Body of pancreas (tissue), 4 donors: Measurements from ENCODE around the gene GPANK1. TPM values are rescaled to one million over a fixed set of nuclear protein-coding genes. Genes with fewer than 3 reads are reported as not detected.

Experiments
- ATAC-seq: fragments of 150-250 bp; one replicate; pipeline ENCODE4 v1.9.1; 2016
- DNase-seq, 4 donors: peaks; one replicate each; pipeline ENCODE4 v3.0.0-alpha.2; 2019
- H3K27ac ChIP-seq, 4 donors: fragments of 200-600 bp; sonication (generic); 1 replicate in 3 of 4; 2 replicates in 1 of 4; pipeline versions ENCODE4 v1.5.1 to v1.6.1; 2016 to 2019; ENCODE audit warnings: mild to moderate bottlenecking in 1 of 4, mixed read lengths in 1 of 4, moderate library complexity in 1 of 4
- H3K27me3 ChIP-seq, 2 donors: fragments of 200-600 bp; sonication (generic); one replicate each; pipeline ENCODE4 v1.6.0; 2016; ENCODE audit warnings: mild to moderate bottlenecking in 1 of 2
- H3K36me3 ChIP-seq, 2 donors: fragments of 200-600 bp; sonication (generic); replicated peaks in 1 of 2; 2 replicates each; pipeline ENCODE4 v1.5.1; 2016; ENCODE audit warnings: low read depth in 2 of 2; ENCODE audit not compliant: insufficient read depth in 1 of 2
- H3K4me1 ChIP-seq: fragments of 200-600 bp; sonication (generic); one replicate; pipeline ENCODE4 v1.6.0; 2016
- H3K4me3 ChIP-seq, 2 donors: fragments of 200-600 bp; sonication (generic); 1 replicate in 1 of 2; 2 replicates in 1 of 2; pipeline ENCODE4 v1.5.1; 2016 to 2019
- H3K9me3 ChIP-seq, 3 donors: fragments of 200-600 bp; sonication (generic); 1 replicate in 2 of 3; 2 replicates in 1 of 3; pipeline ENCODE4 v1.5.1; 2016
- POLR2A ChIP-seq, 3 donors: fragments of 450-650 bp; IDR thresholded peaks; one replicate each; pipeline ENCODE4 v1.6.1; 2016; ENCODE audit warnings: antibody characterized with exemption in 3 of 3, mild to moderate bottlenecking in 2 of 3
- WGBS, 2 donors: methylation state at CpG; one replicate each; pipeline ENCODE4 v1.1.5; 2017; 5-methylcytosine and 5-hydroxymethylcytosine counted together
- intact Hi-C: fragments of 100-400 bp; cut with DNase I; formaldehyde crosslinking; loops from one replicate; pipeline ENCODE4 v1.15.1; 2023
- total RNA-seq, 2 donors: library from RNA; depleted of rRNA; stranded (reverse); fragments of >200 nt; gene quantifications; one replicate each; pipeline ENCODE4 v1.1.0, GENCODE V29; 2016
- TF ChIP-seq, protein P1 (sequence below), 7 experiments: fragments of 450-650 bp in 4 of 7; fragments of 200-600 bp in 3 of 7; sonication (generic) in 3 of 7; IDR thresholded peaks; one replicate each; pipeline ENCODE4 v1.5.1; 2016 to 2019; ENCODE audit warnings: antibody characterized with exemption in 7 of 7

GPANK1 gene
- total RNA-seq, 2 donors from 2014 or later, result 8.9 to 10.9 TPM

DNA sequence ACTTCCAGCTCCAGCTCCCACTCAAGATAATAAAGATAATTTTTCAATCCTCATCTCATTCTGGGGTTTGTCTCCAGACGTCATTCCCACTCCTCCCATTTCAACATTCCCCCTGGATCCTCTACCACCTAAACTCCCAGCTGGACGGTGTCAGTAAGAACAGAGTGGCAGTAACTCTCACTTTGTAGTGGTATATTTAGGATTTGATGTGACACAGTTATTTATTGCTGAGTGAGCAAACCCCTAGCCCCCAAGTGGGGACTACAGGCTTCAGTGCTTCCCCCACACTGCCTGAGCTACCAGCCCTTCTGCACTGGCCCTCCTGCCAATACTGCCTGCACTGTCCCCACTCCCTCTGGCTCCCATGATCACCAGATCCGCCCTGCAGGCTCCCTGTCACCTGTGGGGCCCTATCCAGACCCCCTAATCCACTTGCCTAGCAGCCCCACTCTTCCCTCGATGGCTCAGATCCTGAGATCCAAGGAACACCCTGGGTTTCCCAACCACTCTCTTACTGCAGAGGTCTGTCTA is 6.6 kb downstream of the GPANK1 start:
- no peaks in the 10 kb centered on the region for H3K9me3 ChIP-seq
- 72% methylated on average over 4 of the region's 4 CpGs for WGBS, 2 donors
- no peaks in the 10 kb centered on the region for H3K27me3 ChIP-seq
- intact Hi-C loops, result no loop called here
- H3K27ac ChIP-seq, result no peak overlapping the region
- H3K4me1 ChIP-seq, result peaks cover 56% of the 10 kb centered on the region
- TF ChIP-seq POLR2A (IDR thresholded peaks at IDR 0.05), result no peak
- TF ChIP-seq, protein P1, sequence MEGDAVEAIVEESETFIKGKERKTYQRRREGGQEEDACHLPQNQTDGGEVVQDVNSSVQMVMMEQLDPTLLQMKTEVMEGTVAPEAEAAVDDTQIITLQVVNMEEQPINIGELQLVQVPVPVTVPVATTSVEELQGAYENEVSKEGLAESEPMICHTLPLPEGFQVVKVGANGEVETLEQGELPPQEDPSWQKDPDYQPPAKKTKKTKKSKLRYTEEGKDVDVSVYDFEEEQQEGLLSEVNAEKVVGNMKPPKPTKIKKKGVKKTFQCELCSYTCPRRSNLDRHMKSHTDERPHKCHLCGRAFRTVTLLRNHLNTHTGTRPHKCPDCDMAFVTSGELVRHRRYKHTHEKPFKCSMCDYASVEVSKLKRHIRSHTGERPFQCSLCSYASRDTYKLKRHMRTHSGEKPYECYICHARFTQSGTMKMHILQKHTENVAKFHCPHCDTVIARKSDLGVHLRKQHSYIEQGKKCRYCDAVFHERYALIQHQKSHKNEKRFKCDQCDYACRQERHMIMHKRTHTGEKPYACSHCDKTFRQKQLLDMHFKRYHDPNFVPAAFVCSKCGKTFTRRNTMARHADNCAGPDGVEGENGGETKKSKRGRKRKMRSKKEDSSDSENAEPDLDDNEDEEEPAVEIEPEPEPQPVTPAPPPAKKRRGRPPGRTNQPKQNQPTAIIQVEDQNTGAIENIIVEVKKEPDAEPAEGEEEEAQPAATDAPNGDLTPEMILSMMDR (IDR thresholded peaks at IDR 0.05), result no peak
- ATAC-seq (no peak), DNase-seq (no peak)
- H3K36me3 ChIP-seq, result peaks cover 0 to 5% of the 10 kb centered on the region in 2 donors
- no peak overlapping the region for H3K4me3 ChIP-seq

- 68 to 78% methylated on average over 4 to 6 of the region's 6 CpGs for WGBS, 2 donors
- H3K4me1 ChIP-seq, result peaks cover 51% of the 10 kb centered on the region
- H3K27me3 ChIP-seq, result no peaks in the 10 kb centered on the region
Observed at GRCh38 chr6:31657406-31658157, 7.2 kb downstream of the GPANK1 start.

GRCh38 chr6:31655349-31656237 is 9.2 kb downstream of the GPANK1 start, which contains the start of gene APOM:
APOM (plus strand) TSS chr6:31655894; CDS start chr6:31655967, 73 bp downstream.
- TF ChIP-seq, protein P1 (IDR thresholded peaks at IDR 0.05), result no peak
- no peak for TF ChIP-seq POLR2A (IDR thresholded peaks at IDR 0.05)
- WGBS, 2 donors, result 51 to 57% methylated on average over 8 of the region's 8 CpGs
- H3K36me3 ChIP-seq, result peaks cover 0 to 5% of the 10 kb centered on the region in 2 donors
- no peak for DNase-seq
- H3K9me3 ChIP-seq, result no peaks in the 10 kb centered on the region
- H3K27me3 ChIP-seq, result no peaks in the 10 kb centered on the region
- peaks cover 51% of the 10 kb centered on the region for H3K4me1 ChIP-seq
- no peak within 1 kb of the TSS for H3K27ac ChIP-seq
- intact Hi-C loops, result no loop called here
- no peak for ATAC-seq
- H3K4me3 ChIP-seq, result no peak within 1 kb of the TSS

More at GRCh38 chr6:31657406-31658157, 7.2 kb downstream of the GPANK1 start:
- H3K36me3 ChIP-seq, result peaks cover 0 to 5% of the 10 kb centered on the region in 2 donors
- no peak for ATAC-seq
- H3K27ac ChIP-seq, result no peak overlapping the region
- intact Hi-C loops, result no loop called here
- H3K4me3 ChIP-seq, result no peak overlapping the region
- no peak for DNase-seq
- TF ChIP-seq, protein P1 (IDR thresholded peaks at IDR 0.05), result no peak
- TF ChIP-seq POLR2A (IDR thresholded peaks at IDR 0.05), result no peak
- no peaks in the 10 kb centered on the region for H3K9me3 ChIP-seq

- Histone ChIP-seq H3K4me3 (no peak overlapping the region), H3K27me3 (no peaks in the 10 kb centered on the region), H3K9me3 (no peaks in the 10 kb centered on the region), H3K36me3 (peaks cover 0 to 5% of the 10 kb centered on the region in 2 donors), H3K4me1 (peaks cover 51% of the 10 kb centered on the region), H3K27ac (no peak overlapping the region)
- WGBS, 2 donors, result 84% methylated on average over 8 of the region's 8 CpGs
- ATAC-seq, result no peak
- TF ChIP-seq, protein P1 (IDR thresholded peaks at IDR 0.05), result no peak
- TF ChIP-seq POLR2A (IDR thresholded peaks at IDR 0.05), result no peak
- DNase-seq, result no peak
- intact Hi-C loops, result no loop called here
Observed at GRCh38 chr6:31654574-31655348, 10.0 kb downstream of the GPANK1 start.
